Neural progenitor cell (in vitro differentiated cells): Measurements from ENCODE around the gene ME2. TPM values are rescaled to one million over a fixed set of nuclear protein-coding genes. Genes with fewer than 3 reads are reported as not detected.
"Not testable (repeated sequence)": the region's sequence is repeated elsewhere in the genome, so short reads cannot be mapped to it uniquely, and the experiment has no call there.

Source experiments
- DNase-seq: peaks from one replicate; pipeline ENCODE4 v3.0.0-alpha.2; 2016; ENCODE audit warnings: low spot score
- H2AFZ ChIP-seq: fragments of 200-600 bp; sonication (generic); replicated peaks from 2 replicates; pipeline ENCODE4 v1.6.1; 2016; ENCODE audit warnings: antibody characterized with exemption
- H3F3A ChIP-seq: fragments of 200-600 bp; sonication (generic); 2 replicates; pipeline ENCODE4 v1.6.1; 2016; ENCODE audit warnings: antibody characterized with exemption, low read depth
- H3K27ac ChIP-seq: fragments of 200-600 bp; sonication (generic); 2 replicates; pipeline ENCODE4 v1.5.1; 2016; ENCODE audit warnings: mild to moderate bottlenecking
- H3K27me3 ChIP-seq: fragments of 200-600 bp; sonication (generic); 2 replicates; pipeline ENCODE4 v1.6.1; 2016; ENCODE audit warnings: mild to moderate bottlenecking, moderate library complexity
- H3K36me3 ChIP-seq: fragments of 200-600 bp; sonication (generic); 2 replicates; pipeline ENCODE4 v1.5.1; 2016
- H3K4me1 ChIP-seq: fragments of 200-600 bp; sonication (generic); 2 replicates; pipeline ENCODE4 v1.6.1; 2016; ENCODE audit warnings: mixed run types
- H3K4me2 ChIP-seq: fragments of 200-600 bp; sonication (generic); 2 replicates; pipeline ENCODE4 v1.6.1; 2016
- H3K4me3 ChIP-seq: fragments of 200-600 bp; sonication (generic); 2 replicates; pipeline ENCODE4 v1.5.1; 2016
- H3K79me2 ChIP-seq: fragments of 200-600 bp; sonication (generic); 2 replicates; pipeline ENCODE4 v1.6.1; 2016; ENCODE audit warnings: low read depth
- H3K9ac ChIP-seq: fragments of 200-600 bp; sonication (generic); 2 replicates; pipeline ENCODE4 v1.6.1; 2016
- H3K9me3 ChIP-seq: fragments of 200-600 bp; sonication (generic); 2 replicates; pipeline ENCODE4 v1.5.1; 2016; ENCODE audit warnings: low read depth
- H4K20me1 ChIP-seq: fragments of 200-600 bp; sonication (generic); 2 replicates; pipeline ENCODE4 v1.6.1; 2016; ENCODE audit warnings: low read depth
- H3K27ac Mint-ChIP-seq: 3 replicates; pipeline ENCODE4 v1.8.0; 2021; ENCODE audit warnings: mixed read lengths
- H3K27me3 Mint-ChIP-seq: 2 replicates; pipeline ENCODE4 v1.8.0; 2022; ENCODE audit warnings: low read depth, mild to moderate bottlenecking, inconsistent platforms, moderate library complexity, mixed read lengths; ENCODE audit not compliant: insufficient read depth
- H3K36me3 Mint-ChIP-seq: 3 replicates; pipeline ENCODE4 v1.8.0; 2021; ENCODE audit warnings: mixed read lengths
- H3K4me1 Mint-ChIP-seq: 3 replicates; pipeline ENCODE4 v1.8.0; 2021; ENCODE audit warnings: mixed read lengths
- H3K4me3 Mint-ChIP-seq: 3 replicates; pipeline ENCODE4 v1.8.0; 2021; ENCODE audit warnings: mild to moderate bottlenecking, moderate library complexity, mixed read lengths
- H3K9me3 Mint-ChIP-seq: 3 replicates; pipeline ENCODE4 v1.8.0; 2020; ENCODE audit warnings: mixed read lengths
- CTCF ChIP-seq: fragments of 200-600 bp; sonication (generic); IDR thresholded peaks from 2 replicates; pipeline ENCODE4 v1.5.1; 2017; ENCODE audit warnings: antibody characterized with exemption, mild to moderate bottlenecking
- EZH2 ChIP-seq: fragments of 200-600 bp; sonication (generic); IDR thresholded peaks from 2 replicates; pipeline ENCODE4 v1.6.1; 2017; ENCODE audit warnings: antibody characterized with exemption, mild to moderate bottlenecking, moderate library complexity
- EZH2phosphoT487 ChIP-seq: fragments of 200-600 bp; sonication (generic); IDR thresholded peaks from 2 replicates; pipeline ENCODE4 v1.6.1; 2017; ENCODE audit warnings: antibody characterized with exemption
- total RNA-seq: library from RNA; depleted of rRNA; stranded (reverse); fragments of >200 nt; gene quantifications from 2 replicates; pipeline ENCODE4 v1.2.3, GENCODE V29; 2015; ENCODE audit warnings: low replicate concordance

ME2 gene
- total RNA-seq, 1 donor from 2014 or later: 129 TPM

- H3F3A ChIP-seq: no peaks in the 10 kb centered on the region
- H3K27me3 Mint-ChIP-seq: no peaks in the 10 kb centered on the region
- H3K9ac ChIP-seq: no peak overlapping the region
- no peak overlapping the region for H3K4me3 Mint-ChIP-seq
- no peak overlapping the region for H3K27ac Mint-ChIP-seq
- no peak overlapping the region for H2AFZ ChIP-seq
- DNase-seq: no peak
- H3K79me2 ChIP-seq: no peaks in the 10 kb centered on the region
- H3K27ac ChIP-seq: no peak overlapping the region
- H3K4me2 ChIP-seq: no peak overlapping the region
- H3K9me3 Mint-ChIP-seq: no peaks in the 10 kb centered on the region
- no peaks in the 10 kb centered on the region for H3K9me3 ChIP-seq
- no peaks in the 10 kb centered on the region for H3K4me1 Mint-ChIP-seq
- TF ChIP-seq CTCF: no peak
- TF ChIP-seq EZH2phosphoT487: no peak
- no peak for TF ChIP-seq EZH2
- no peaks in the 10 kb centered on the region for H3K36me3 ChIP-seq
- no peaks in the 10 kb centered on the region for H4K20me1 ChIP-seq
- no peaks in the 10 kb centered on the region for H3K4me1 ChIP-seq
- no peaks in the 10 kb centered on the region for H3K36me3 Mint-ChIP-seq
- H3K27me3 ChIP-seq: no peaks in the 10 kb centered on the region
- no peak overlapping the region for H3K4me3 ChIP-seq
These were observed 46.2 kb upstream of the ME2 start for GRCh38 chr18:50832754-50833153.

- not testable (repeated sequence) for H2AFZ ChIP-seq, H3K27ac ChIP-seq, H3K4me1 Mint-ChIP-seq, H3K9ac ChIP-seq, H3F3A ChIP-seq, H3K79me2 ChIP-seq, H3K4me2 ChIP-seq, DNase-seq, H3K27ac Mint-ChIP-seq, H3K4me3 Mint-ChIP-seq, H3K9me3 ChIP-seq, H4K20me1 ChIP-seq, H3K27me3 Mint-ChIP-seq, H3K9me3 Mint-ChIP-seq, H3K36me3 ChIP-seq, H3K27me3 ChIP-seq, H3K4me1 ChIP-seq, H3K36me3 Mint-ChIP-seq, H3K4me3 ChIP-seq
These were observed 45.4 kb upstream of the ME2 start for GRCh38 chr18:50833496-50833895.

- no peak overlapping the region for H3K4me3 ChIP-seq
- no peak overlapping the region for H3K4me3 Mint-ChIP-seq
- no peaks in the 10 kb centered on the region for H3K27me3 ChIP-seq
- H3K9ac ChIP-seq: no peak overlapping the region
- H3F3A ChIP-seq: no peaks in the 10 kb centered on the region
- no peak overlapping the region for H3K27ac Mint-ChIP-seq
- no peaks in the 10 kb centered on the region for H3K79me2 ChIP-seq
- no peak overlapping the region for H2AFZ ChIP-seq
- peaks cover 2% of the 10 kb centered on the region for H3K27me3 Mint-ChIP-seq
- no peaks in the 10 kb centered on the region for H3K4me1 ChIP-seq
- H3K4me2 ChIP-seq: no peak overlapping the region
- H4K20me1 ChIP-seq: no peaks in the 10 kb centered on the region
- H3K27ac ChIP-seq: no peak overlapping the region
- no peaks in the 10 kb centered on the region for H3K4me1 Mint-ChIP-seq
- no peaks in the 10 kb centered on the region for H3K36me3 ChIP-seq
- H3K9me3 ChIP-seq: no peaks in the 10 kb centered on the region
- DNase-seq: no peak
- no peaks in the 10 kb centered on the region for H3K9me3 Mint-ChIP-seq
- TF ChIP-seq EZH2phosphoT487: no peak
- no peak for TF ChIP-seq CTCF
- TF ChIP-seq EZH2: no peak
- no peaks in the 10 kb centered on the region for H3K36me3 Mint-ChIP-seq
These were observed 42.4 kb upstream of the ME2 start for GRCh38 chr18:50836521-50836957.

GRCh38 chr18:50839341-50839740, 39.6 kb upstream of the ME2 start:
- no peaks in the 10 kb centered on the region for H3K4me1 Mint-ChIP-seq
- H3K4me2 ChIP-seq: no peak overlapping the region
- H3F3A ChIP-seq: no peaks in the 10 kb centered on the region
- no peak overlapping the region for H3K27ac Mint-ChIP-seq
- no peak overlapping the region for H3K9ac ChIP-seq
- H3K4me3 ChIP-seq: no peak overlapping the region
- TF ChIP-seq EZH2 (no peak), EZH2phosphoT487 (no peak), CTCF (no peak)
- H3K36me3 ChIP-seq: no peaks in the 10 kb centered on the region
- DNase-seq: no peak
- no peaks in the 10 kb centered on the region for H3K9me3 ChIP-seq
- H3K36me3 Mint-ChIP-seq: no peaks in the 10 kb centered on the region
- H3K27me3 Mint-ChIP-seq: peaks cover 2% of the 10 kb centered on the region
- no peaks in the 10 kb centered on the region for H3K27me3 ChIP-seq
- H3K4me1 ChIP-seq: no peaks in the 10 kb centered on the region
- H2AFZ ChIP-seq: no peak overlapping the region
- no peaks in the 10 kb centered on the region for H4K20me1 ChIP-seq
- H3K9me3 Mint-ChIP-seq: no peaks in the 10 kb centered on the region
- no peak overlapping the region for H3K27ac ChIP-seq
- H3K79me2 ChIP-seq: no peaks in the 10 kb centered on the region
- H3K4me3 Mint-ChIP-seq: no peak overlapping the region
